GM18526 (cell line): ENCODE measurements around the gene TBC1D32.

ENCODE experiments used
- POLR2A ChIP-seq: IDR thresholded peaks from 3 replicates; pipeline ENCODE4 v1.6.1; 2011; ENCODE audit not compliant: insufficient read length; ENCODE audit errors: extremely low read depth

TBC1D32 gene

GRCh38 chr6:121334299-121335086, at the start of gene TBC1D32:
TSS of gene TBC1D32 (minus strand) at chr6:121334480. CDS start at chr6:121334430, 50 bp downstream.
- peak; percentile 45 for TF ChIP-seq POLR2A

GRCh38 chr6:121383478-121383877, 49.2 kb upstream of the TBC1D32 start:
- TF ChIP-seq POLR2A: no peak

DNA sequence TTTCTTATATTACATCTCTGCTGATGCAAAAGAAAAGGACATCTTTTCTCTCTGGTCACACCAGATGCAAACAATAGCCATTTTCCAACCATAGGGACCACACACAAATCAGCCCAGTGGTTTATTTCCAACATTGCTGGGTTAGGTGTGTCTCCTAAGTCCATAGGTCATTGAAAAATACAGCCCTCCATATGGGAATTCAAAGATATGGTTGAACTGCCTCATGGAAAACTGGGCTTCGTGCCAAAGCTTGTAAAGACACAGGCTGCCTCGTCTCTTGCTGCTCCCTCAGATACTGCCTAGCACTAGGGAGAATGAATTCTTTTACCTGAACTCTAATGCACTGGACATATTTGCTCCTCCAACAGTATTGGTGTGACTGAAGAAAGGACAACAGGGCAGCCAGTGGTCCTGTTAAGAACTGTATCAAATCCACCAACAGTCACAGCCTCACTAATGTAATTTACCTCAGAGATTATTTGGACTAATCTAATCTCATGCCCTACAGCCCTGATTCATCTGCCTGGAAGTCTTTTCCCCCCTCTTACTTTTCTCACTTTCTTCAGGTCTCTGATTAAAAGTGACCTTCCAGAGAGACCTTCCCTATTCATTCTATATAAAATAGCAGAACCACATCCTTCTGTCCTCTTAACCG, 48.3 kb upstream of the TBC1D32 start:
- no peak for TF ChIP-seq POLR2A

- no peak for TF ChIP-seq POLR2A
Observed at GRCh38 chr6:121376411-121376810, 42.1 kb upstream of the TBC1D32 start.

- no peak for TF ChIP-seq POLR2A
Observed at GRCh38 chr6:121365536-121366521, 31.5 kb upstream of the TBC1D32 start.

DNA sequence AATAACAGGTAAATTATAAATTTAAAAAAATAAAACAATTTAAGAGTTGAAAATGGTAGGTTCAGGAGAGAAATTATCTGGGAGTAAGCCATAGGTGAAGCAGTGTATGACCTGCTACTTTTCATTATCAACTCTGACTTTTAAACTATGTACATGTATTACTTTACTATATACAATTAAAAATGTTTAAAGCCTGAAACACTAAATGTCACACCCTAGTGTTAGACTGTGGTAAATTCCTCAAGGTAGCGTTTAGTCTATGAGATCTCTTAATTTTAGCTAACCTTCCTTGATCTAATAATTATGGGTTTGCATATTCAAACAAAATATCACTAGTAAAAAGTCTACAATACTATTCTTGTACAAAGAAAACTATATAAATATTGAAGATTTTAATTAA, 22.3 kb upstream of the TBC1D32 start:
- TF ChIP-seq POLR2A: no peak

GRCh38 chr6:121354764-121355163, 20.5 kb upstream of the TBC1D32 start:
- no peak for TF ChIP-seq POLR2A

GRCh38 chr6:121352941-121353340, 18.7 kb upstream of the TBC1D32 start:
- no peak for TF ChIP-seq POLR2A

DNA sequence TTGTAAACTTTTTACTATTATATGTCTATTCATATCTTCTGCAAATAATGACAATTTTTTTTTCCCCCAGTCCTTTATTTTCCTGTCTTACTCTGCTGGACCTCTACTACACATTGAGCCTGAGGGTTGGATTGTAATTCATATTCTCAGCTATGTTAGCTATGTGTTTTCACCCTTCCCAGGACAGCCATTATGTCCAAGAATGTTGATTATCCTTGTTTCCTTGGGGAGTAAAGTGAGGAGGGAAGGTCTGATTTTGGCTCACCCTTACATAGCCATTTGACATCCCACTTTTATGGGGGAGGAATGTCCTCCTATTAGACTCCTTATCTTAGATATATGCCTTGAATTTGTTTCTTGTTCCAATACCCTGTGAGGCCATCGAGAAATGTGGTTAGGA, 17.6 kb upstream of the TBC1D32 start:
- no peak for TF ChIP-seq POLR2A

GRCh38 chr6:121349596-121349995, 15.3 kb upstream of the TBC1D32 start:
- TF ChIP-seq POLR2A: no peak

- TF ChIP-seq POLR2A: no peak
Observed at GRCh38 chr6:121347484-121347883, 13.2 kb upstream of the TBC1D32 start.

DNA sequence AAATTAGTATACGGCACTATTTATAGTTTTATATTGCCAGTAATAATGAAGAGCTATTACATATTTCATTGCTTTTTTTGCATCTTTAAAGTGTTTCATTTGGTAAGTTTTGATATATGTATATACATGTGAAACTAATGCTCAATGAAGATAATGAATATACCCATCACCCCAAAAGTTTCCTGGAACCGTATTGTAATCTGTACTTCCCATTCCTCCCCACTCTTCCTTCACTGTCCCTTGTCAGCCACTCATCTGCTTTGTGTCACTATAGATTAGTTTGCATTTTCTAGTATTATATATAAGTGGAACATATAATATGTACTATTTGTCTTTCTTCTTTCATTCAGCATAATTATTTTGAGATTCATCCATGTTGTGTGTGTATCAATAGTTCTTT, 10.3 kb upstream of the TBC1D32 start:
- no peak for TF ChIP-seq POLR2A

DNA sequence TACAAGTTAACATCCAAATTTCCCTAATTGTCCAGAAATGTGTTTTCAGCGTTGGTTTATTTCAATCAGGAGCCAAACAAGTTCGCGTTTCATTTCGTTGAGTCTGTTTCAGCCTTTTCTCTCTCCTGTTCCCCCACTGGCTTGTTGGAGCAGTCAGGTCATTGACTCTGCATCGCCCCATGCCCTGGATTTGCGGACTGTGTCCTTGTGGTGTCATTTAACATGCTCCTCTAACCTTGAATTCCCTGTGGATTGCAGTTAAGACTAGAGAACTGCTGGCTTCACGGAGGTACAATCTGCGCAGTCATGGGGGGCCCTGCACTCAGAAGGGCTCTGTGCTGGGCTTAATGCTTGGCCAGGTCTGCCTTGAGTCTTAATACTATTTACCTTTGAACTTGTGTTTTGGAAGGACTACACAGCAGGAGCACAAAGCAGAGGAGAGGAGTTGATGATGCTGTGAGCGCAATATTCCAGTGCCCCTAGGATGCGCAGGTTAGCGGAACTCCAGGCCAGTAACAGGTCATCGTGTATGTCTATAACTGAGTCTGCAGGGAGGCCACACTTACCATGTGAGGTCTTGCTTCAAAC, 5.5 kb upstream of the TBC1D32 start:
- TF ChIP-seq POLR2A: no peak

GRCh38 chr6:121338956-121339355, 4.7 kb upstream of the TBC1D32 start:
- no peak for TF ChIP-seq POLR2A

GRCh38 chr6:121338366-121338765, 4.1 kb upstream of the TBC1D32 start:
- no peak for TF ChIP-seq POLR2A
